ENCODE measurements around the gene LMX1A.

The LMX1A gene

GRCh38 chr1:165169729-165170128, 186.8 kb downstream of the LMX1A start:
- H3K36me3 ChIP-seq (ENCODE audit: control insufficient read depth in 1 of 2, insufficient read depth in 2 of 2, low read depth in 1 of 2, low read length in 2 of 2) = no peaks in the 10 kb centered on the region
- H3K4me1 ChIP-seq (ENCODE audit: control insufficient read depth, insufficient read depth, low read depth, low read length) = no peaks in the 10 kb centered on the region
- H3K14ac ChIP-seq (ENCODE audit: low read length in 2 of 2) = no peak overlapping the region
- no peak overlapping the region for H4K91ac ChIP-seq (ENCODE audit: low read length)
- no peak overlapping the region for H4K8ac ChIP-seq (ENCODE audit: low read length)
- no peak overlapping the region for H3K4me3 ChIP-seq (ENCODE audit: insufficient read depth in 1 of 2, low read depth in 1 of 2, low read length in 2 of 2)
- H3K9ac ChIP-seq (ENCODE audit: low read length) = no peak overlapping the region
- no peaks in the 10 kb centered on the region for H3K79me1 ChIP-seq (replicated peaks; ENCODE audit: low read length, poor library complexity, severe bottlenecking)
- H2BK12ac ChIP-seq (ENCODE audit: low read length in 2 of 2) = no peak overlapping the region
- no peak overlapping the region for H3K4me2 ChIP-seq (ENCODE audit: low read length, poor library complexity, severe bottlenecking)
- H3K9me3 ChIP-seq (ENCODE audit: control insufficient read depth, low read length) = no peaks in the 10 kb centered on the region
- WGBS = 49% methylated on average over 3 of the region's 3 CpGs
- H3K27ac ChIP-seq (ENCODE audit: low read length, poor library complexity, severe bottlenecking) = no peak overlapping the region
- DNase-seq = no peak
- no peak overlapping the region for H2BK120ac ChIP-seq (ENCODE audit: low read depth, low read length)
- no peak overlapping the region for H2AFZ ChIP-seq (ENCODE audit: low read depth, low read length)
- no peak overlapping the region for H2BK15ac ChIP-seq (ENCODE audit: low read depth, poor library complexity, severe bottlenecking)
- H3K18ac ChIP-seq (ENCODE audit: low read depth in 1 of 2, low read length in 2 of 2) = no peak overlapping the region
- H2BK5ac ChIP-seq (ENCODE audit: low read depth, low read length, poor library complexity, severe bottlenecking) = no peak overlapping the region
- peaks cover 0 to 5% of the 10 kb centered on the region in 2 experiments for H3K27me3 ChIP-seq (ENCODE audit: control insufficient read depth in 1 of 2, insufficient read depth in 1 of 2, low read length in 2 of 2)
- H2AK5ac ChIP-seq (ENCODE audit: low read length, severe bottlenecking) = no peak overlapping the region
- H3K4ac ChIP-seq (ENCODE audit: low read depth in 1 of 2, low read length in 2 of 2) = no peak overlapping the region
- H3K23ac ChIP-seq (ENCODE audit: low read length in 2 of 2) = no peak overlapping the region

DNA sequence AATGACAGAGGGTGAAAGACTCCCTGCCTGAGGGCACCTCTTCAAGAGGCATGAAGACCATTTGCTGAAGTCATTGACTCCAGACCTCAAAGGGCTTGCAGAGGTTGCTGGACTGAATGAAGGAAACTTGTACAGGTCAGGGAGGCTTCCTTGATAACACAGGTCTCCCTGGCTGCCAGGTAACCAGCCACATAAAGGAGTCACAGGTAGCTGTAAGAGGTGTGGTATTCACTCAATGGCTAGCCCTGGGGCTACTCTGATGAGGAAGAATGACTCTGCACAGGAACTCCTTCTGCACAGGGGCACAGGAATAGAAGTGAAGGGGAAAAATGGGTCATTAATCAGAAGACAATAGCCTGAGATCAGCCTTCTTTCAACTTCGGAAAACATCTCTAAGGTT, 187.5 kb downstream of the LMX1A start:
- Histone ChIP-seq H2AFZ (ENCODE audit: low read depth, low read length) (no peak overlapping the region), H3K14ac (ENCODE audit: low read length in 2 of 2) (no peak overlapping the region), H3K9me3 (ENCODE audit: control insufficient read depth, low read length) (no peaks in the 10 kb centered on the region), H4K91ac (ENCODE audit: low read length) (no peak overlapping the region), H3K27ac (ENCODE audit: low read length, poor library complexity, severe bottlenecking) (no peak overlapping the region), H3K4me1 (ENCODE audit: control insufficient read depth, insufficient read depth, low read depth, low read length) (no peaks in the 10 kb centered on the region), H3K4me2 (ENCODE audit: low read length, poor library complexity, severe bottlenecking) (no peak overlapping the region), H3K27me3 (ENCODE audit: control insufficient read depth in 1 of 2, insufficient read depth in 1 of 2, low read length in 2 of 2) (peaks cover 0 to 5% of the 10 kb centered on the region in 2 experiments), H3K23ac (ENCODE audit: low read length in 2 of 2) (no peak overlapping the region), H3K4me3 (ENCODE audit: insufficient read depth in 1 of 2, low read depth in 1 of 2, low read length in 2 of 2) (no peak overlapping the region), H3K9ac (ENCODE audit: low read length) (no peak overlapping the region), H3K18ac (ENCODE audit: low read depth in 1 of 2, low read length in 2 of 2) (no peak overlapping the region), H3K4ac (ENCODE audit: low read depth in 1 of 2, low read length in 2 of 2) (no peak overlapping the region), H3K36me3 (ENCODE audit: control insufficient read depth in 1 of 2, insufficient read depth in 2 of 2, low read depth in 1 of 2, low read length in 2 of 2) (no peaks in the 10 kb centered on the region), H2BK5ac (ENCODE audit: low read depth, low read length, poor library complexity, severe bottlenecking) (no peak overlapping the region), H2BK15ac (ENCODE audit: low read depth, poor library complexity, severe bottlenecking) (no peak overlapping the region), H4K8ac (ENCODE audit: low read length) (no peak overlapping the region), H2BK12ac (ENCODE audit: low read length in 2 of 2) (no peak overlapping the region), H3K79me1 (replicated peaks; ENCODE audit: low read length, poor library complexity, severe bottlenecking) (no peaks in the 10 kb centered on the region), H2BK120ac (ENCODE audit: low read depth, low read length) (no peak overlapping the region), H2AK5ac (ENCODE audit: low read length, severe bottlenecking) (no peak overlapping the region)
- WGBS = 92% methylated on average over 1 of the region's 1 CpG
- DNase-seq = no peak

GRCh38 chr1:165168467-165168866, 188.0 kb downstream of the LMX1A start:
- Histone ChIP-seq H4K8ac (ENCODE audit: low read length) (no peak overlapping the region), H2AFZ (ENCODE audit: low read depth, low read length) (no peak overlapping the region), H2BK12ac (ENCODE audit: low read length in 2 of 2) (no peak overlapping the region), H2BK5ac (ENCODE audit: low read depth, low read length, poor library complexity, severe bottlenecking) (no peak overlapping the region), H2AK5ac (ENCODE audit: low read length, severe bottlenecking) (no peak overlapping the region), H3K36me3 (ENCODE audit: control insufficient read depth in 1 of 2, insufficient read depth in 2 of 2, low read depth in 1 of 2, low read length in 2 of 2) (no peaks in the 10 kb centered on the region), H2BK15ac (ENCODE audit: low read depth, poor library complexity, severe bottlenecking) (no peak overlapping the region), H3K4me1 (ENCODE audit: control insufficient read depth, insufficient read depth, low read depth, low read length) (no peaks in the 10 kb centered on the region), H2BK120ac (ENCODE audit: low read depth, low read length) (no peak overlapping the region), H3K23ac (ENCODE audit: low read length in 2 of 2) (no peak overlapping the region), H3K4ac (ENCODE audit: low read depth in 1 of 2, low read length in 2 of 2) (no peak overlapping the region), H3K4me3 (ENCODE audit: insufficient read depth in 1 of 2, low read depth in 1 of 2, low read length in 2 of 2) (no peak overlapping the region), H3K9ac (ENCODE audit: low read length) (no peak overlapping the region), H3K18ac (ENCODE audit: low read depth in 1 of 2, low read length in 2 of 2) (no peak overlapping the region), H3K9me3 (ENCODE audit: control insufficient read depth, low read length) (no peaks in the 10 kb centered on the region), H3K4me2 (ENCODE audit: low read length, poor library complexity, severe bottlenecking) (no peak overlapping the region), H3K14ac (ENCODE audit: low read length in 2 of 2) (no peak overlapping the region), H4K91ac (ENCODE audit: low read length) (no peak overlapping the region), H3K27ac (ENCODE audit: low read length, poor library complexity, severe bottlenecking) (no peak overlapping the region), H3K27me3 (ENCODE audit: control insufficient read depth in 1 of 2, insufficient read depth in 1 of 2, low read length in 2 of 2) (peaks cover 0 to 5% of the 10 kb centered on the region in 2 experiments), H3K79me1 (replicated peaks; ENCODE audit: low read length, poor library complexity, severe bottlenecking) (no peaks in the 10 kb centered on the region)
- WGBS = 20% methylated on average over 4 of the region's 4 CpGs
- no peak for DNase-seq

- H3K4ac ChIP-seq (ENCODE audit: low read depth in 1 of 2, low read length in 2 of 2) = no peak overlapping the region
- H3K23ac ChIP-seq (ENCODE audit: low read length in 2 of 2) = no peak overlapping the region
- WGBS = 71% methylated on average over 9 of the region's 11 CpGs
- no peak overlapping the region for H3K4me3 ChIP-seq (ENCODE audit: insufficient read depth in 1 of 2, low read depth in 1 of 2, low read length in 2 of 2)
- H2BK5ac ChIP-seq (ENCODE audit: low read depth, low read length, poor library complexity, severe bottlenecking) = no peak overlapping the region
- H3K4me2 ChIP-seq (ENCODE audit: low read length, poor library complexity, severe bottlenecking) = no peak overlapping the region
- H4K8ac ChIP-seq (ENCODE audit: low read length) = no peak overlapping the region
- no peak overlapping the region for H2AFZ ChIP-seq (ENCODE audit: low read depth, low read length)
- H3K9ac ChIP-seq (ENCODE audit: low read length) = no peak overlapping the region
- H3K9me3 ChIP-seq (ENCODE audit: control insufficient read depth, low read length) = no peaks in the 10 kb centered on the region
- no peak overlapping the region for H3K18ac ChIP-seq (ENCODE audit: low read depth in 1 of 2, low read length in 2 of 2)
- no peaks in the 10 kb centered on the region for H3K4me1 ChIP-seq (ENCODE audit: control insufficient read depth, insufficient read depth, low read depth, low read length)
- no peak overlapping the region for H2AK5ac ChIP-seq (ENCODE audit: low read length, severe bottlenecking)
- H4K91ac ChIP-seq (ENCODE audit: low read length) = no peak overlapping the region
- H3K27ac ChIP-seq (ENCODE audit: low read length, poor library complexity, severe bottlenecking) = no peak overlapping the region
- no peak for DNase-seq
- H2BK12ac ChIP-seq (ENCODE audit: low read length in 2 of 2) = no peak overlapping the region
- H3K79me1 ChIP-seq (replicated peaks; ENCODE audit: low read length, poor library complexity, severe bottlenecking) = no peaks in the 10 kb centered on the region
- no peaks in the 10 kb centered on the region for H3K36me3 ChIP-seq (ENCODE audit: control insufficient read depth in 1 of 2, insufficient read depth in 2 of 2, low read depth in 1 of 2, low read length in 2 of 2)
- peaks cover 0 to 10% of the 10 kb centered on the region in 2 experiments for H3K27me3 ChIP-seq (ENCODE audit: control insufficient read depth in 1 of 2, insufficient read depth in 1 of 2, low read length in 2 of 2)
- H2BK15ac ChIP-seq (ENCODE audit: low read depth, poor library complexity, severe bottlenecking) = no peak overlapping the region
- peak overlapping the region in 1 of 2 experiments; percentile 75 for H3K14ac ChIP-seq (ENCODE audit: low read length in 2 of 2)
- no peak overlapping the region for H2BK120ac ChIP-seq (ENCODE audit: low read depth, low read length)
Observed at GRCh38 chr1:165162671-165163241, 193.8 kb downstream of the LMX1A start.

Data from mesenchymal stem cell (in vitro differentiated cells and primary cell).